Heart left ventricle (tissue), 16 donors: Measurements from ENCODE around the gene MORN5. TPM values are rescaled to one million over a fixed set of nuclear protein-coding genes. Genes with fewer than 3 reads are reported as not detected.

Source experiments
- ATAC-seq, 4 donors: fragments of 200-7000 bp; cut with Tn5 transposase; one replicate each; pipeline ENCODE4 v1.9.1; 2020 to 2022; ENCODE audit warnings: moderate library complexity in 4 of 4, mild to moderate bottlenecking in 3 of 4, moderate number of reproducible peaks in 1 of 4
- DNase-seq, 5 donors: peaks; one replicate each; pipeline ENCODE4 v3.0.0-alpha.2; 2020
- H3K27ac ChIP-seq, 12 donors: fragments of 200-600 bp; sonication (generic) in 4 of 12; one replicate each; pipeline versions ENCODE4 v1.5.0 to v1.8.0; 2016 to 2022; ENCODE audit warnings: mild to moderate bottlenecking in 2 of 12
- H3K27me3 ChIP-seq, 9 donors: fragments of 200-600 bp; sonication (generic) in 2 of 9; one replicate each; pipeline versions ENCODE4 v1.5.1 to v1.8.0; 2016 to 2022; ENCODE audit warnings: mild to moderate bottlenecking in 3 of 9
- H3K36me3 ChIP-seq, 9 donors: fragments of 200-600 bp; sonication (generic) in 2 of 9; one replicate each; pipeline versions ENCODE4 v1.5.0 to v1.8.0; 2018 to 2022; ENCODE audit warnings: mild to moderate bottlenecking in 2 of 9
- H3K4me1 ChIP-seq, 12 donors: fragments of 200-600 bp; sonication (generic) in 4 of 12; one replicate each; pipeline versions ENCODE4 v1.5.0 to v1.8.0; 2016 to 2022; ENCODE audit warnings: mild to moderate bottlenecking in 3 of 12
- H3K4me3 ChIP-seq, 12 donors: fragments of 200-600 bp; sonication (generic) in 4 of 12; one replicate each; pipeline versions ENCODE4 v1.5.0 to v1.8.0; 2017 to 2022; ENCODE audit warnings: mild to moderate bottlenecking in 9 of 12, moderate library complexity in 4 of 12
- H3K9me3 ChIP-seq, 12 donors: fragments of 200-600 bp; sonication (generic) in 4 of 12; one replicate each; pipeline versions ENCODE4 v1.5.0 to v1.8.0; 2016 to 2022; ENCODE audit warnings: mild to moderate bottlenecking in 1 of 12
- POLR2A ChIP-seq, 2 donors: fragments of 450-650 bp; IDR thresholded peaks; one replicate each; pipeline ENCODE4 v1.6.1; 2017; ENCODE audit warnings: antibody characterized with exemption in 2 of 2, mild to moderate bottlenecking in 2 of 2, moderate library complexity in 2 of 2
- WGBS, 4 donors: extraction: QIAGEN DNeasy Blood & Tissue Kit in 2 of 4; methylation state at CpG; one replicate each; pipeline versions ENCODE4 v1.1.5 to v1.1.7; 2013 to 2018; 5-methylcytosine and 5-hydroxymethylcytosine counted together
- intact Hi-C, 10 donors: fragments of 100-400 bp; cut with DNase I; formaldehyde crosslinking; loops; one replicate each; pipeline versions ENCODE4 v1.11.1 to v1.14.2; 2022
- polyA plus RNA-seq, 2 donors: library from polyadenylated mRNA; stranded (reverse); fragments of 200-250 nt; gene quantifications; one replicate each; pipeline ENCODE4 v1.2.3, GENCODE V29; 2013
- total RNA-seq, 9 donors: library from RNA; depleted of rRNA in 2 of 9; stranded (reverse); fragments of >200 nt in 2 of 9; fragmentation: NEBNext Ultra II Directional in 3 of 9; extraction: Animal tissue kit (Norgen Biotek cat#: 25700) in 3 of 9; gene quantifications; one replicate each; pipeline versions ENCODE4 v1.1.0 to v1.2.4, GENCODE V29; 2016 to 2023
- TF ChIP-seq, protein P1 (sequence below), 12 donors: fragments of 200-600 bp; sonication (generic) in 4 of 12; IDR thresholded peaks; one replicate each; pipeline versions ENCODE4 v1.5.0 to v1.8.0; 2018 to 2022; ENCODE audit warnings: antibody characterized with exemption in 12 of 12, mild to moderate bottlenecking in 5 of 12
- donor health status: ischemic (EF 13 %, LVEDD 7.1; RV severe dilation, severe dysfunction).
- donor health status: healthy with polysubstance abuse.
- donor health status: DM: no; HTN: yes; CAD: no.
- donor health status: DM: no; HTN: no; CAD: no.
- donor health status: ischemic (EF 25% LVEDD 6.9; RV normal size, moderate dysfunction).
- donor health status: ischemic (EF 25% LVEDD 5.7; RV mildly dilated, moderate dysfunction).
- donor health status: healthy.
- donor health status: DM: yes; HTN: yes; CAD: no.
- donor health status: ischemic (EF 35%, LVEDD 5.7; RV mildly dilated, moderate dysfunction).
- donor health status: nonischemic (EF 11% LVEDD 7.7; RV severe dilation, severe dysfunction).
- donor health status: DM: yes; HTN: yes; CAD: no.
- donor health status: PGD.
- donor health status: ischemic (EF 29% LVEDD 5.4; RV normal size, mild dysfunction).
- donor health status: nonischemic (EF 23%, LVEDD 6.1; RV moderate dilation, normal function).

MORN5 gene
- total and polyA plus RNA-seq, 11 donors = not detected

DNA sequence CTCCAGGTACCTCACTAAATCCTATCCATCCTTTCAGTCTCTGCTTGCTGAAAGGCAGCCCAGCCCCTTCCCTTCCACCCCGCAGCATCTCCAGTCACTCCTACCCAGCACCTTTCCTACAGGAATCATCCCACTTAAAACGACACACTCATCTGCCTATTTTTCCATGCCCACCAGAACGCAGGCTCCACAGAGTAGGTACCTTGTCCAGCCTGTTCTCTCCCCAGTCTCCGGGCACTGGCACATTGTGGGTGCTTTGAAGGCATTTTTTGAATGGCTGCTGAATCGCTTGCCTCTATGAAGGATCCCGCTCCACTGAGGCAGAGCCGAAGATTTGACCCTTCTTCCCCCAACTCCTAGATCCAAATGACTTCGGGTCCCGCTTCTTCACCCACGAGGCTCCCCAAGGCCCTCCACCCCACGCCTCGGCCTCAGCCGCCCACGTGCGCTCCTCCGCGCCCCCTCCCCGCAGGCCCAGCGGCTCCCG, 53.4 kb downstream of the MORN5 start:
- WGBS, 4 donors = 46 to 59% (median 51%) methylated on average over 20 of the region's 20 CpGs
- Histone ChIP-seq H3K4me3 (peak overlapping the region in 2 of 12 donors; percentile 9 to 51), H3K9me3 (no peaks in the 10 kb centered on the region), H3K4me1 (peaks cover 0 to 23% (median 5%) of the 10 kb centered on the region in 12 donors), H3K27me3 (peaks cover 22 to 83% (median 60%) of the 10 kb centered on the region in 9 donors), H3K27ac (no peak overlapping the region), H3K36me3 (no peaks in the 10 kb centered on the region)
- no peak for ATAC-seq
- peak in 1 of 5 donors; percentile 14 for DNase-seq
- intact Hi-C loops = no loop called here
- TF ChIP-seq, protein P1, sequence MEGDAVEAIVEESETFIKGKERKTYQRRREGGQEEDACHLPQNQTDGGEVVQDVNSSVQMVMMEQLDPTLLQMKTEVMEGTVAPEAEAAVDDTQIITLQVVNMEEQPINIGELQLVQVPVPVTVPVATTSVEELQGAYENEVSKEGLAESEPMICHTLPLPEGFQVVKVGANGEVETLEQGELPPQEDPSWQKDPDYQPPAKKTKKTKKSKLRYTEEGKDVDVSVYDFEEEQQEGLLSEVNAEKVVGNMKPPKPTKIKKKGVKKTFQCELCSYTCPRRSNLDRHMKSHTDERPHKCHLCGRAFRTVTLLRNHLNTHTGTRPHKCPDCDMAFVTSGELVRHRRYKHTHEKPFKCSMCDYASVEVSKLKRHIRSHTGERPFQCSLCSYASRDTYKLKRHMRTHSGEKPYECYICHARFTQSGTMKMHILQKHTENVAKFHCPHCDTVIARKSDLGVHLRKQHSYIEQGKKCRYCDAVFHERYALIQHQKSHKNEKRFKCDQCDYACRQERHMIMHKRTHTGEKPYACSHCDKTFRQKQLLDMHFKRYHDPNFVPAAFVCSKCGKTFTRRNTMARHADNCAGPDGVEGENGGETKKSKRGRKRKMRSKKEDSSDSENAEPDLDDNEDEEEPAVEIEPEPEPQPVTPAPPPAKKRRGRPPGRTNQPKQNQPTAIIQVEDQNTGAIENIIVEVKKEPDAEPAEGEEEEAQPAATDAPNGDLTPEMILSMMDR (IDR thresholded peaks at IDR 0.05) = no peak
- no peak for TF ChIP-seq POLR2A (IDR thresholded peaks at IDR 0.05)

- TF ChIP-seq POLR2A (IDR thresholded peaks at IDR 0.05) = no peak
- TF ChIP-seq, protein P1 (IDR thresholded peaks at IDR 0.05) = no peak
- Histone ChIP-seq H3K4me1 (peaks cover 0 to 29% (median 7%) of the 10 kb centered on the region in 12 donors), H3K36me3 (no peaks in the 10 kb centered on the region), H3K27ac (no peak overlapping the region), H3K4me3 (peak overlapping the region in 11 of 12 donors; percentile 9 to 51 (median 30)), H3K9me3 (no peaks in the 10 kb centered on the region), H3K27me3 (peaks cover 29 to 89% (median 66%) of the 10 kb centered on the region in 9 donors)
- ATAC-seq = peak in 1 of 4 donors; percentile 39
- intact Hi-C loops = no loop called here
- 23 to 46% (median 28%) methylated on average over 30 to 93 of the region's 93 CpGs for WGBS, 4 donors
- peak in 1 of 5 donors; percentile 42 for DNase-seq
Observed at GRCh38 chr9:122213589-122214413, 54.1 kb downstream of the MORN5 start.

DNA sequence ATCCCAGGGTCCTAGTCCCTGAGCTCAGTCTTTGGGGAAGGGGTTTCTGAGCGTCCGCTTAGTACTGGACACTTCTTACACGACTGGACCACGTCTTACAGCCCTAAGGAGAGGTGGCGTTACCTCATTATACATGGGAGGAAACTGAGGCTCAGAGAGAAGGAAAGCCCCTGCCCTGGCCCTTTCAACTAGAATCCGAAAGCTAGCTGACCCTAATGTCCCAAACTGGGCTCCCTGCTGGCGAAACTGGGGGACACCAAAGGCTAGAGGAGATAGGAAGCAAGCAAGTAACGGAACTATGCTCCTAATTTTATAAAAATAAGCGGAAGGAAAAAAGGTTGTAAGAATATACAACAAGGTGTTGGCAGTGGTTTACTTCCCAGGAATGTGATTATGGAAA, 54.8 kb downstream of the MORN5 start:
- DNase-seq (no peak), ATAC-seq (no peak)
- WGBS, 4 donors = 50 to 59% (median 55%) methylated on average over 9 of the region's 9 CpGs
- no peaks in the 10 kb centered on the region for H3K36me3 ChIP-seq
- intact Hi-C loops = no loop called here
- H3K4me1 ChIP-seq = peaks cover 0 to 36% (median 14%) of the 10 kb centered on the region in 12 donors
- TF ChIP-seq, protein P1 (IDR thresholded peaks at IDR 0.05) = no peak
- no peak for TF ChIP-seq POLR2A (IDR thresholded peaks at IDR 0.05)
- H3K4me3 ChIP-seq = peak overlapping the region in 1 of 12 donors; percentile 51
- H3K27ac ChIP-seq = no peak overlapping the region
- peaks cover 34 to 92% (median 73%) of the 10 kb centered on the region in 9 donors for H3K27me3 ChIP-seq
- H3K9me3 ChIP-seq = no peaks in the 10 kb centered on the region

DNA sequence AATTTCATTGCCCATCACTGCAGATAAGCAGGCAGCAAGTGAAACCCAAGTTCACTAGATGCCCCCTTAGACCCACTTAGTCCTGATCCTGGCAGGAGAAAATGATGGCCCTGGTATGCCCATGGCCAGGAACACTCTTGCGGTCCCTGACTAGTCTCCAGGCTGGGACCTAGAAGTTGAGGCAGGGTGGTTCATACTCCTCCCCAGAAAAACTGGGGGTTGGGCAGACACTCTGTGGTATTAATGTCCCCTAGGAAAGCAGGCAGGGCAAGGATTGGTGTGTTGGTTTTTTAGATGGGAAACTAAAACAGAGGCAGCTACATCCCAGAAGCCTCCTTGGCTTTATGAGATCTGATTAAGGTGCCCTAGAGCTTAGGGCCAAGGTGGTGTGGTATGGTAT, 56.0 kb downstream of the MORN5 start:
- TF ChIP-seq, protein P1 (IDR thresholded peaks at IDR 0.05) = no peak
- TF ChIP-seq POLR2A (IDR thresholded peaks at IDR 0.05) = no peak
- 58 to 100% (median 93%) methylated on average over 1 of the region's 1 CpG for WGBS, 4 donors
- no peak for DNase-seq
- intact Hi-C loops = no loop called here
- H3K9me3 ChIP-seq = no peaks in the 10 kb centered on the region
- peaks cover 42 to 97% (median 82%) of the 10 kb centered on the region in 9 donors for H3K27me3 ChIP-seq
- no peak overlapping the region for H3K4me3 ChIP-seq
- no peak for ATAC-seq
- H3K4me1 ChIP-seq = peaks cover 0 to 48% (median 21%) of the 10 kb centered on the region in 12 donors
- H3K27ac ChIP-seq = no peak overlapping the region
- H3K36me3 ChIP-seq = no peaks in the 10 kb centered on the region
